GM19043 (cell line): ENCODE results near the gene INTS2.
"Not testable (repeated sequence)": the region's sequence is repeated elsewhere in the genome, so short reads cannot be mapped to it uniquely, and the experiment has no call there.

ENCODE experiments used
- ATAC-seq: cut with Tn5 transposase; IDR thresholded peaks from one replicate; pipeline ENCODE4 v1.9.1; 2021; ENCODE audit warnings: low read depth; ENCODE audit not compliant: unreplicated experiment

Gene INTS2

GRCh38 chr17:61825448-61826137 is 102.2 kb downstream of the INTS2 start:
- no peak for ATAC-seq

DNA sequence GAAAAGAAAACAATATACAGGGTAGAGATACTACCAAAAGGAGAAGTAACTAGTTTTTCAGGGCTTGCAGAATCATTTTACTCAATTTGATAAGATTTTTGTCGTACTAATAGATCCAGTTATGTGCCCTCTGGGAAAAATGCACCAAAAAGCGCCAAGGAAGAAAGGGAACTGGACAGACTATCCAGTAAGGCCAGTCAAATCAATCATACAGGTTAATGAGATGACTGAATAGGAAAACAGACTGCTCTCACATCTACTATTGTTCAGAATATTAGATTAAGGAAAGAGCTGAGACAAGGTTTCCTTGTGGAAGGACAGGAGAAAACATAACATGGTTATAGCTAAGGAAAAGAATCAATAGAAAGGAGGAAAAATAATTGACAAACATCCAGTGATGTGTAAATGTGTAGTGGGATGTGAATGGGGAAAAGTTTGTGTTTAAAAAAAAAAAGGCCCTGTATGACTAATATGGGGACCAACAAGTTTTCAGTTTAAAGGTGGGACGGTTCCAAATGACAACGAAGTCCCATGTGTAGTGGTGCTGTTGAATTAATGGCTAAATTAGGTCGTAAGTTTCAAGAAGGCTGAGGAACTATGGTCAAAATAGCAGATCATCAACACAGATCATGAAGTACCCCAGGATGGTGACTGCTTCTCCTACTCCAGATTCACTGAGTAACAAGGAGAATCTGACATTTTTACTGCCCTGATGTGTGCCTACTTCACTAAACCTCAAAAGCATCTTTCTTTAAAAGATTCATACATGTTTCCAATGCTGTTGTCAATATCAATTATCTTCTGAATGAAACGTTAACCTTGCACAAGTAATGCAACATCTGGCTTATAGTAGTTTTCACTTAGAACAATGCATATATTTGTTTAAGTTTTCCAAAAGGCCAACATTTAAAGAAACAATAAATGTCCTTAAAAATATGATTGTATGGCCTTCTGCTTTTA is 105.2 kb downstream of the INTS2 start:
- ATAC-seq: no peak

GRCh38 chr17:61821655-61822054 is 106.1 kb downstream of the INTS2 start:
- no peak for ATAC-seq

- ATAC-seq: not testable (repeated sequence)
Observed at GRCh38 chr17:61819265-61819664, 108.5 kb downstream of the INTS2 start.

- ATAC-seq: no peak
Observed at GRCh38 chr17:61818225-61818624, 109.6 kb downstream of the INTS2 start.

DNA sequence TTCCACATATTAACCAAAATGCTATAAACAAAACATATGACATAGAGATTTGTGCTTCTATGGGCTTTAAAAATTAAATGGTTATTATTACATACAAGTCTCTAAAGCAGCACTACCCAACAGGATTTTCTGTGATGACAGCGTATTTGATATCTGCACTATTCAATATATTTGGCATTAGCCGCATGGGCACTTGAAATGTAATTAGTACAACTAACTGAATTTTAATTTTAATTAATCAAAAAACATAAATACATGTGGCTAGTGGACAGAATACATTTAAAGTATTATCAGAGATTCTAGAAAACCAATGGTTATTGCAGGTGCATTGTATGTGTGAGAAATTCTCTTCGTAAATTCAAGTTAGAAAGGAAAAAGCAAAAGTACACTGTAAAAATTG is 110.3 kb downstream of the INTS2 start:
- no peak for ATAC-seq

GRCh38 chr17:61816538-61816937 is 111.2 kb downstream of the INTS2 start:
- no peak for ATAC-seq

GRCh38 chr17:61815863-61816503 is 111.8 kb downstream of the INTS2 start:
- no peak for ATAC-seq
